GM21825 (cell line): ENCODE measurements around the gene RHOBTB3.
"Not testable (repeated sequence)": the region's sequence is repeated elsewhere in the genome, so short reads cannot be mapped to it uniquely, and the experiment has no call there.

Experiments used
- ATAC-seq: cut with Tn5 transposase; IDR thresholded peaks from one replicate; pipeline ENCODE4 v1.9.1; 2021; ENCODE audit warnings: mild to moderate bottlenecking, moderate library complexity; ENCODE audit not compliant: unreplicated experiment

RHOBTB3 gene

GRCh38 chr5:95713246-95713645, 17.9 kb upstream of the RHOBTB3 start:
- not testable (repeated sequence) for ATAC-seq

- ATAC-seq = no peak
Observed at GRCh38 chr5:95713960-95714710, 17.0 kb upstream of the RHOBTB3 start.

GRCh38 chr5:95715799-95716461, 15.2 kb upstream of the RHOBTB3 start:
- ATAC-seq = no peak

GRCh38 chr5:95717439-95717838, 13.7 kb upstream of the RHOBTB3 start:
- no peak for ATAC-seq

GRCh38 chr5:95718203-95718602, 12.9 kb upstream of the RHOBTB3 start:
- ATAC-seq = peak; percentile 89

GRCh38 chr5:95718738-95719137, 12.4 kb upstream of the RHOBTB3 start:
- no peak for ATAC-seq

GRCh38 chr5:95720094-95720786, 10.9 kb upstream of the RHOBTB3 start:
- ATAC-seq = no peak

GRCh38 chr5:95721582-95722295, 9.4 kb upstream of the RHOBTB3 start:
- ATAC-seq = no peak

- ATAC-seq = no peak
Observed at GRCh38 chr5:95723632-95724369, 7.3 kb upstream of the RHOBTB3 start.

GRCh38 chr5:95725071-95725820, 5.9 kb upstream of the RHOBTB3 start:
- no peak for ATAC-seq

GRCh38 chr5:95725937-95726810, 5.0 kb upstream of the RHOBTB3 start:
- no peak for ATAC-seq

GRCh38 chr5:95726811-95727763, 4.0 kb upstream of the RHOBTB3 start:
- no peak for ATAC-seq

GRCh38 chr5:95727764-95728191, 3.4 kb upstream of the RHOBTB3 start:
- ATAC-seq = peak; percentile 36

GRCh38 chr5:95728494-95729114, 2.5 kb upstream of the RHOBTB3 start:
- no peak for ATAC-seq

GRCh38 chr5:95729115-95730010, 1.8 kb upstream of the RHOBTB3 start:
- no peak for ATAC-seq

GRCh38 chr5:95730011-95730700, 980 bp upstream of the RHOBTB3 start:
- no peak for ATAC-seq
